ENCODE measurements around the gene NR1D1. TPM values are rescaled to one million over a fixed set of nuclear protein-coding genes. Genes with fewer than 3 reads are reported as not detected.

The NR1D1 gene
- total RNA-seq, 1 donor from 2014 or later: 15.0 TPM

DNA sequence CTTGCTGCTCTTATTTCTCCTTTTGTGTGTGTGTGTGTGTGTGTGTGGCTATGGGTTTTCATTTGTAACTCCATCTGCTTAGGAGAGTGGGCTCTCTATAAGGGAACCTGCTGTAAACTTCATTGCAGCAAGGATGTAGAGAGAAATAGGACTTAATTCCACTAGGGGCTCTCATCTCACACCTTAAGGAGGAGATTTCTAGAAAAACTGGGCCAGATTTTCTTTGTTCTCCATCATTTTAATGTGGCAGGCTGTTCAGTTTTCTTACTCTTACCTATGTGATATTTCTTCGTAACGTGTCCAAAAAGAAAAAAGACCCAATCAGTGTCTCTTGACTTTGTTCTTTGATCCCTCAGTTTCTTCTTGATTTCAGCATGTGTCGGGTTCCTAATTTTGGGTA is 35.4 kb upstream of the NR1D1 start:
- no peak for TF ChIP-seq CTCF (IDR thresholded peaks at IDR 0.05)
- TF ChIP-seq POLR2AphosphoS5 (IDR thresholded peaks at IDR 0.05; ENCODE audit: insufficient read depth in 1 of 2, low read depth in 1 of 2): no peak
- TF ChIP-seq POLR2A (IDR thresholded peaks at IDR 0.05): no peak
- Histone ChIP-seq H3K27me3 (no peaks in the 10 kb centered on the region), H3K36me3 (peaks cover 0 to 59% of the 10 kb centered on the region in 2 donors), H3K4me1 (peaks cover 10% of the 10 kb centered on the region), H3K27ac (peak overlapping the region; percentile 18), H3K4me3 (no peak overlapping the region), H3K9me3 (no peaks in the 10 kb centered on the region)
- DNase-seq (ENCODE audit: extremely low spot score in 2 of 2): no peak
- intact Hi-C loops (cut with DNase I): no loop called here

DNA sequence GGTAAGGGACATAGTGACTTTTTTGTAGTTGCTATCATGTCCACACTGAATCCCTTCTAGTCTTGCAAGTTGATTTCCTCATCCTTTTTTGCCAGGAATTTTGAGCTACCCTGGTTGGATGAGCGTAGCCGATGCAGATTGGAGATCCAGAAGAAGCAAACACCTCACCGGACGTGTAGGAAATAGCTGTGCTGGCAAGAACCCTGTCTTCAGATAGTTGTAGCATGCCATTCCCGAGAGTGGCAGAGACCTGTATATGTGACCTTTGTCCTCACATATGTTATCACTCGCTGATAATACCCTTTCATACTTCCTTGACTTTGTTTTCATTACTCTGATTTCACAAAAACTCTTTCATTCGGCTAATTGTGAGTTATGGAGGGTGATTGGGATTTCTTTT is 33.8 kb upstream of the NR1D1 start:
- Histone ChIP-seq H3K9me3 (no peaks in the 10 kb centered on the region), H3K4me3 (no peak overlapping the region), H3K27ac (no peak overlapping the region), H3K27me3 (no peaks in the 10 kb centered on the region), H3K36me3 (peaks cover 0 to 74% of the 10 kb centered on the region in 2 donors), H3K4me1 (peaks cover 4% of the 10 kb centered on the region)
- no peak for DNase-seq (ENCODE audit: extremely low spot score in 2 of 2)
- TF ChIP-seq CTCF (IDR thresholded peaks at IDR 0.05): no peak
- TF ChIP-seq POLR2AphosphoS5 (IDR thresholded peaks at IDR 0.05; ENCODE audit: insufficient read depth in 1 of 2, low read depth in 1 of 2): no peak
- TF ChIP-seq POLR2A (IDR thresholded peaks at IDR 0.05): no peak
- intact Hi-C loops (cut with DNase I): no loop called here

GRCh38 chr17:40130352-40131042 is 30.1 kb upstream of the NR1D1 start:
- Histone ChIP-seq H3K4me3 (no peak overlapping the region), H3K27ac (peak overlapping the region; percentile 21), H3K36me3 (peaks cover 0 to 92% of the 10 kb centered on the region in 2 donors), H3K27me3 (no peaks in the 10 kb centered on the region), H3K9me3 (no peaks in the 10 kb centered on the region), H3K4me1 (peaks cover 5% of the 10 kb centered on the region)
- DNase-seq (ENCODE audit: extremely low spot score in 2 of 2): no peak
- intact Hi-C loops (cut with DNase I): no loop called here
- TF ChIP-seq CTCF (IDR thresholded peaks at IDR 0.05) (no peak), POLR2AphosphoS5 (IDR thresholded peaks at IDR 0.05; ENCODE audit: insufficient read depth in 1 of 2, low read depth in 1 of 2) (no peak), POLR2A (IDR thresholded peaks at IDR 0.05) (no peak)

DNA sequence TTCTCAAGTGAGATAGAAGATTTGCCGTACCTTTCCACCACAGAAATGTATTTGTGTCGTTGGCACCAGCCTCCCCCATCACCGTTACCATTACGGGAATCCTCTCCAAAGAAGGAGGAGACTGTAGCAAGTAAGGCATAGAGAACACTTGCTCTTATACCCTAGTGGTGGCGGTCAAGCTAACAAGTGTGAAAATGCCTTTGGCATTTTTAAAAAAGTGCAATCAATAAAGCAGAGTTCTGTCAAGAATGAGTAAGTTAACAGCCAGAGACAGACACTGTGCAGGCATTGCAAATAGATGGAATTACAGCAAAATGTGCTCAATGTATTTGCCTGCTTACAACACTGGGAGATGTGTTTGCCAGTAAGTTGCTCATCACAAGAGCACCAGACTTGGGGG is 29.1 kb upstream of the NR1D1 start:
- Histone ChIP-seq H3K4me3 (no peak overlapping the region), H3K4me1 (peaks cover 12% of the 10 kb centered on the region), H3K27me3 (no peaks in the 10 kb centered on the region), H3K36me3 (peaks cover 0 to 82% of the 10 kb centered on the region in 2 donors), H3K27ac (no peak overlapping the region), H3K9me3 (no peaks in the 10 kb centered on the region)
- intact Hi-C loops (cut with DNase I): no loop called here
- TF ChIP-seq POLR2A (IDR thresholded peaks at IDR 0.05) (no peak), CTCF (IDR thresholded peaks at IDR 0.05) (no peak), POLR2AphosphoS5 (IDR thresholded peaks at IDR 0.05; ENCODE audit: insufficient read depth in 1 of 2, low read depth in 1 of 2) (no peak)
- DNase-seq (ENCODE audit: extremely low spot score in 2 of 2): no peak

Data from vagina (tissue), 2 donors.